Endothelial cell (in vitro differentiated cells): ENCODE measurements around the gene TNFSF8. TPM values are rescaled to one million over a fixed set of nuclear protein-coding genes. Genes with fewer than 3 reads are reported as not detected.

Experiments used
- total RNA-seq: library from RNA; stranded (reverse); fragmentation: NEBNext Ultra II Directional; extraction: Animal tissue kit (Norgen Biotek cat#: 25700); gene quantifications from one replicate; pipeline ENCODE4 v1.2.1, GENCODE V29; 2021; ENCODE audit not compliant: unreplicated experiment

TNFSF8 gene
- total RNA-seq, 1 donor from 2014 or later: not detected

Other genes with a start within 250 kb of the TNFSF8 start
- gene TEX48, start 248.4 kb downstream of the TNFSF8 start, total RNA-seq: not detected
- gene TNFSF15, start 124.6 kb downstream of the TNFSF8 start, total RNA-seq: not detected
- gene TNC, start 187.6 kb upstream of the TNFSF8 start, total RNA-seq: 10.1 TPM